ENCODE data around the gene TBC1D9B. TPM values are rescaled to one million over a fixed set of nuclear protein-coding genes. Genes with fewer than 3 reads are reported as not detected.

The TBC1D9B gene
- total RNA-seq, 2 experiments from 2014 or later: 92.4 to 94.6 TPM

GRCh38 chr5:179886190-179886911, 21.3 kb downstream of the TBC1D9B start:
- Mint-ChIP-seq H3K36me3 (ENCODE audit: low read depth) (peaks cover 65% of the 10 kb centered on the region), H3K9me3 (peaks cover 16% of the 10 kb centered on the region), H3K4me3 (no peak overlapping the region), H3K27ac (no peak overlapping the region), H3K27me3 (no peaks in the 10 kb centered on the region), H3K4me1 (ENCODE audit: low read depth) (no peaks in the 10 kb centered on the region)
- intact Hi-C loops (cut with micrococcal nuclease): no loop called here
- ATAC-seq: no peak
- DNase-seq: no peak
- ChIA-PET CTCF (no interaction called here), POLR2A (no interaction called here)
- no peak for TF ChIP-seq CTCF (IDR thresholded peaks at IDR 0.05)

DNA sequence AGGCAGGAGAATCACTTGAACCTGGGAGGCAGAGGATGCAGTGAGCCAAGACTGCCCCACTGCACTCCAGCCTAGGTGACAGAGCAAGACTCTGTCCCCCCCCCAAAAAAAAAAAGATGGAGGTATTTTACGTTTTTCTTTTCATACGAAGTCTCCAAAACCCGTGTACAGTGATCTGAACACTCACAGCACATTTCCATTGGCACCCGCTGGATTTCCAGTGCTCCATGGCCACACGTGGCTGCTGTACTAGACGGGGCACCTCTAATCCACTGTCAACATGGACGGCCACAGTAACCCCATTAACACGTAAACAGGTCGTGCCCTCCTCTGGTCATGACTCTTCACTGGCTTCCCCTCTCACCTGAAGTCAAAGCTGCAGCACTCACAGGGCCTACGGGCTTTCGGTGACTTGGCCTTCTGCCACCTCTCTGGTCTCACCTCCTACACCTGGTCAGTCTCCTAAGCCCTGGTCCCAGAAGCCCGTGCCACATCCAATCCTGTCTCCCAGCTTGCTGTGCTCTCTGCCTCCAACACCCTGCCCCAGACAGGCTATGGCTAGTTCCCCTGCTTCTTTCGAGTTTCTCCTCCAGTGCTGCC, 22.1 kb downstream of the TBC1D9B start:
- peaks cover 65% of the 10 kb centered on the region for H3K36me3 Mint-ChIP-seq (ENCODE audit: low read depth)
- no peak for ATAC-seq

DNA sequence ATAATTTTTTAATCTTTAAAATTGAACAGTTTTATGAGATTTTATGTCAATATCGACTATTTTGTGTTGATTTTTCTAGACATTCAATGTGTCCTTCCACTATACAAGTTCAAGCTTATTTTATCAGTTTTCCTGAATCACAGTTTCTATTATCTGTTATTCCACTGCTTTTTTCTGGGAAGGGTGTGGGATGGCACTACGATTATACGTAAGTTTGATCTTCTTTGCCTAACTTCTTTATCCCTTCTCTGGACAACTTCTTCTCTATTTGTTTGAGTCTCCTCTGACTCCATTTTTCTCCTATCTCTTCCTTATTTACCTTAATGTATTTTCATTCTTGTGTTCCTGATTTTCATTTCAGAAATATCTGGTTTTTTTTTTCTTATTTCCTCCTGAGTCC, 24.5 kb downstream of the TBC1D9B start:
- Mint-ChIP-seq H3K9me3 (peaks cover 16% of the 10 kb centered on the region), H3K36me3 (ENCODE audit: low read depth) (peaks cover 52% of the 10 kb centered on the region), H3K27ac (no peak overlapping the region), H3K27me3 (no peaks in the 10 kb centered on the region), H3K4me1 (ENCODE audit: low read depth) (no peaks in the 10 kb centered on the region), H3K4me3 (no peak overlapping the region)
- DNase-seq (no peak), ATAC-seq (no peak)
- no peak for TF ChIP-seq CTCF (IDR thresholded peaks at IDR 0.05)
- intact Hi-C loops (cut with micrococcal nuclease): no loop called here
- ChIA-PET POLR2A (no interaction called here), CTCF (interaction anchor here (1.3 kb wide), 1 partner anchor 81 kb away, joined by 3 read pairs; no protein-coding TSS in a partner anchor)

More for the DNA sequence above, 22.1 kb downstream of the TBC1D9B start:
- DNase-seq: no peak
- no peaks in the 10 kb centered on the region for H3K27me3 Mint-ChIP-seq
- H3K4me3 Mint-ChIP-seq: no peak overlapping the region
- ChIA-PET CTCF (no interaction called here), POLR2A (no interaction called here)
- no peak for TF ChIP-seq CTCF (IDR thresholded peaks at IDR 0.05)
- no peaks in the 10 kb centered on the region for H3K4me1 Mint-ChIP-seq (ENCODE audit: low read depth)
- intact Hi-C loops (cut with micrococcal nuclease): no loop called here
- peaks cover 16% of the 10 kb centered on the region for H3K9me3 Mint-ChIP-seq
- H3K27ac Mint-ChIP-seq: no peak overlapping the region

DNA sequence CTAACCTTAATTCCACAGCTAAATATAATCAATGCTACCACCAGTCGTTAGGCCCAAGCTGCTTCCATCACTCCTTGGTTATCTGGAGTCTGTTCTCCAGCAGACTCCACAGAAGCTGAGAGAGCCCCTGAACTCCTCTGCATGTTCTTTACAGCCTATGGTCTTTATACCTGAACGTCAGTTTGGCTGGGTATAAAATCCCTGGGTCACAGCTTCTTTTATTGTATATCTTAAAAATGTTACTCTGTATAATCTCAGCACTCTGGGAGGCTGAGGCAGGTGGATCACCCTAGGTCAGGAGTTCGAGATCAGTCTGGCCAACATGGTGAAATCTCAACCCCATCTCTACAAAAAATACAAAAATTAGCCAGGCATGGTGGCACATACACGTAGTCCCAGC, 25.4 kb downstream of the TBC1D9B start:
- H3K4me3 Mint-ChIP-seq: no peak overlapping the region
- no peak for TF ChIP-seq CTCF (IDR thresholded peaks at IDR 0.05)
- no peaks in the 10 kb centered on the region for H3K4me1 Mint-ChIP-seq (ENCODE audit: low read depth)
- peaks cover 49% of the 10 kb centered on the region for H3K36me3 Mint-ChIP-seq (ENCODE audit: low read depth)
- intact Hi-C loops (cut with micrococcal nuclease): no loop called here
- no peaks in the 10 kb centered on the region for H3K27me3 Mint-ChIP-seq
- no peak for ATAC-seq
- no peak for DNase-seq
- H3K27ac Mint-ChIP-seq: no peak overlapping the region
- ChIA-PET POLR2A (interaction anchor here (0.6 kb wide), 1 partner anchor 21 kb away, joined by 3 read pairs; no protein-coding TSS in a partner anchor), CTCF (interaction anchor here (0.9 to 1.5 kb wide), 2 partner anchors 26 to 119 kb away, joined by 3 to 4 read pairs; no protein-coding TSS in a partner anchor)
- H3K9me3 Mint-ChIP-seq: peaks cover 16% of the 10 kb centered on the region
